Naive thymus-derived CD8-positive, alpha-beta T cell (primary cell): Measurements from ENCODE around the gene GPX4. TPM values are rescaled to one million over a fixed set of nuclear protein-coding genes. Genes with fewer than 3 reads are reported as not detected.
"Not testable (repeated sequence)": the region's sequence is repeated elsewhere in the genome, so short reads cannot be mapped to it uniquely, and the experiment has no call there.

Source experiments
- ATAC-seq, 2 donors: fragments of 150-1000 bp; cut with Tn5 transposase in 1 of 2; sonication (Bioruptor Pico), chemical (Tn5 transposase) in 1 of 2; 1 replicate in 1 of 2; 2 replicates in 1 of 2; pipeline ENCODE4 v1.10.0; 2021; ENCODE audit warnings: mild to moderate bottlenecking in 2 of 2, moderate library complexity in 2 of 2
- POLR2A ChIA-PET: fragments of 350-600 bp; sonication (Branson Sonifier 250); formaldehyde crosslinking; loops from one replicate; lab custom pipeline; 2021; ENCODE audit warnings: antibody characterized with exemption; lab: Charles Lee
- DNase-seq, 10 donors: peaks; one replicate each; pipeline versions ENCODE4 v3.0.0 to v3.0.0-alpha.2; 2020 to 2022
- H3K27ac Mint-ChIP-seq, 10 donors: one replicate each; pipeline ENCODE4 v1.8.0; 2020 to 2022; ENCODE audit warnings: mild to moderate bottlenecking in 10 of 10, mixed read lengths in 10 of 10, moderate library complexity in 4 of 10, inconsistent platforms in 1 of 10
- H3K27me3 Mint-ChIP-seq, 5 donors: one replicate each; pipeline ENCODE4 v1.8.0; 2021 to 2022; ENCODE audit warnings: mixed read lengths in 5 of 5
- H3K36me3 Mint-ChIP-seq, 3 donors: one replicate each; pipeline ENCODE4 v1.8.0; 2020 to 2022; ENCODE audit warnings: mixed read lengths in 3 of 3, mild to moderate bottlenecking in 2 of 3, inconsistent platforms in 1 of 3
- H3K4me1 Mint-ChIP-seq, 4 donors: one replicate each; pipeline ENCODE4 v1.8.0; 2021 to 2022; ENCODE audit warnings: mixed read lengths in 4 of 4
- H3K4me3 Mint-ChIP-seq, 10 donors: one replicate each; pipeline ENCODE4 v1.8.0; 2020 to 2022; ENCODE audit warnings: mild to moderate bottlenecking in 10 of 10, mixed read lengths in 10 of 10, moderate library complexity in 6 of 10, inconsistent platforms in 1 of 10
- H3K9me3 Mint-ChIP-seq, 9 donors: one replicate each; pipeline ENCODE4 v1.8.0; 2020 to 2022; ENCODE audit warnings: mixed read lengths in 9 of 9, mild to moderate bottlenecking in 3 of 9, inconsistent platforms in 1 of 9, moderate library complexity in 1 of 9
- polyA plus RNA-seq, 3 donors: library from polyadenylated mRNA; unstranded; fragments of 300-500 nt; fragmentation: Illumina TruSeq; gene quantifications; one replicate each; pipeline ENCODE4 v1.2.3, GENCODE V29; 2021
- total RNA-seq, 8 experiments: library from RNA in 2 of 8; stranded (reverse) in 2 of 8; gene quantifications; one replicate each; pipeline ENCODE4 v1.2.3 and lab custom pipeline; 2021 to 2026

The GPX4 gene
- total and polyA plus RNA-seq, 5 experiments from 2014 or later = 207 to 465 (median 370) TPM

- Mint-ChIP-seq H3K4me1 (peaks cover 0 to 7% (median 1%) of the 10 kb centered on the region in 4 donors), H3K27me3 (no peaks in the 10 kb centered on the region), H3K27ac (no peak overlapping the region), H3K4me3 (no peak overlapping the region), H3K36me3 (peaks cover 0 to 12% (median 0%) of the 10 kb centered on the region in 3 donors), H3K9me3 (no peaks in the 10 kb centered on the region)
- POLR2A ChIA-PET = interaction anchor here (0.6 to 3.8 kb wide), 13 partner anchors 9 to 157 kb away, joined by 3 to 31 read pairs (median 4); partner anchors contain the start of genes ARHGAP45, ATP5F1D, CIRBP and GPX4
- no peak for ATAC-seq
- no peak for DNase-seq
Observed at GRCh38 chr19:1112268-1113029, 8.7 kb downstream of the GPX4 start.

GRCh38 chr19:1113030-1113985 is 9.5 kb downstream of the GPX4 start:
- H3K4me1 Mint-ChIP-seq = peaks cover 0 to 7% (median 1%) of the 10 kb centered on the region in 4 donors
- H3K9me3 Mint-ChIP-seq = no peaks in the 10 kb centered on the region
- H3K36me3 Mint-ChIP-seq = peaks cover 0 to 20% (median 0%) of the 10 kb centered on the region in 3 donors
- no peaks in the 10 kb centered on the region for H3K27me3 Mint-ChIP-seq
- H3K27ac Mint-ChIP-seq = peak overlapping the region in 5 of 10 donors; percentile 29 to 82 (median 69)
- POLR2A ChIA-PET = interaction anchor here (0.5 to 3.8 kb wide), 17 partner anchors 9 to 250 kb away, joined by 3 to 31 read pairs (median 4); partner anchors contain the start of genes ARHGAP45, ATP5F1D, CIRBP and GPX4
- DNase-seq (peak; percentile 79 to 94 (median 87)), ATAC-seq (peak; percentile 90 to 95)
- peak overlapping the region in 3 of 10 donors; percentile 4 to 30 (median 19) for H3K4me3 Mint-ChIP-seq

GRCh38 chr19:1113986-1114483 is 10.2 kb downstream of the GPX4 start:
- H3K27ac Mint-ChIP-seq = no peak overlapping the region
- DNase-seq (no peak), ATAC-seq (no peak)
- H3K9me3 Mint-ChIP-seq = no peaks in the 10 kb centered on the region
- H3K4me3 Mint-ChIP-seq = no peak overlapping the region
- H3K36me3 Mint-ChIP-seq = peaks cover 0 to 27% (median 0%) of the 10 kb centered on the region in 3 donors
- H3K4me1 Mint-ChIP-seq = peaks cover 0 to 7% (median 1%) of the 10 kb centered on the region in 4 donors
- H3K27me3 Mint-ChIP-seq = no peaks in the 10 kb centered on the region
- POLR2A ChIA-PET = interaction anchor here (0.5 to 3.8 kb wide), 12 partner anchors 10 to 250 kb away, joined by 3 to 31 read pairs (median 4); partner anchors contain the start of genes ARHGAP45, ATP5F1D and GPX4

- DNase-seq, ATAC-seq, H3K4me3 Mint-ChIP-seq, H3K27me3 Mint-ChIP-seq, H3K9me3 Mint-ChIP-seq, H3K4me1 Mint-ChIP-seq: not testable (repeated sequence)
- H3K36me3 Mint-ChIP-seq = peaks cover 0 to 28% (median 0%) of the 10 kb centered on the region in 3 donors
- POLR2A ChIA-PET = interaction anchor here (3.8 kb wide), 1 partner anchor 79 kb away, joined by 31 read pairs; no protein-coding TSS in a partner anchor
- peak overlapping the region in 2 of 10 donors; percentile 29 to 53 for H3K27ac Mint-ChIP-seq
Observed at GRCh38 chr19:1114728-1115127, 10.9 kb downstream of the GPX4 start.

GRCh38 chr19:1115646-1116420 is 12.0 kb downstream of the GPX4 start:
- no peak for ATAC-seq
- Mint-ChIP-seq H3K27ac (no peak overlapping the region), H3K27me3 (no peaks in the 10 kb centered on the region), H3K36me3 (peaks cover 0 to 31% (median 0%) of the 10 kb centered on the region in 3 donors), H3K4me1 (peaks cover 0 to 7% (median 1%) of the 10 kb centered on the region in 4 donors), H3K4me3 (no peak overlapping the region), H3K9me3 (no peaks in the 10 kb centered on the region)
- no peak for DNase-seq
- POLR2A ChIA-PET = interaction anchor here (0.5 kb wide), 1 partner anchor 66 kb away, joined by 3 read pairs; no protein-coding TSS in a partner anchor

GRCh38 chr19:1116726-1117581 is 13.2 kb downstream of the GPX4 start:
- Mint-ChIP-seq H3K4me1 (peaks cover 0 to 7% (median 1%) of the 10 kb centered on the region in 4 donors), H3K27ac (no peak overlapping the region), H3K36me3 (peaks cover 0 to 40% (median 0%) of the 10 kb centered on the region in 3 donors), H3K4me3 (no peak overlapping the region), H3K27me3 (no peaks in the 10 kb centered on the region), H3K9me3 (no peaks in the 10 kb centered on the region)
- no peak for DNase-seq
- ATAC-seq = no peak
- POLR2A ChIA-PET = interaction anchor here (0.6 kb wide), 2 partner anchors 8 to 83 kb away, joined by 3 read pairs; no protein-coding TSS in a partner anchor

GRCh38 chr19:1117654-1118053 is 13.9 kb downstream of the GPX4 start:
- Mint-ChIP-seq H3K4me1 (peaks cover 0 to 7% (median 1%) of the 10 kb centered on the region in 4 donors), H3K9me3 (no peaks in the 10 kb centered on the region), H3K4me3 (no peak overlapping the region), H3K27ac (peak overlapping the region in 1 of 10 donors; percentile 68), H3K36me3 (peaks cover 0 to 39% (median 0%) of the 10 kb centered on the region in 3 donors), H3K27me3 (no peaks in the 10 kb centered on the region)
- ATAC-seq (no peak), DNase-seq (no peak)
- POLR2A ChIA-PET = interaction anchor here (1.2 kb wide), 1 partner anchor 13 kb away, joined by 4 read pairs; no protein-coding TSS in a partner anchor

GRCh38 chr19:1118999-1119398 is 15.2 kb downstream of the GPX4 start:
- H3K36me3 Mint-ChIP-seq = peaks cover 0 to 41% (median 0%) of the 10 kb centered on the region in 3 donors
- peaks cover 0 to 2% (median 0%) of the 10 kb centered on the region in 4 donors for H3K4me1 Mint-ChIP-seq
- ATAC-seq = no peak
- peak overlapping the region in 1 of 10 donors; percentile 15 for H3K27ac Mint-ChIP-seq
- POLR2A ChIA-PET = no interaction called here
- no peaks in the 10 kb centered on the region for H3K9me3 Mint-ChIP-seq
- no peaks in the 10 kb centered on the region for H3K27me3 Mint-ChIP-seq
- no peak for DNase-seq
- H3K4me3 Mint-ChIP-seq = no peak overlapping the region

- POLR2A ChIA-PET = no interaction called here
Observed at GRCh38 chr19:1119475-1120217, 15.9 kb downstream of the GPX4 start.

GRCh38 chr19:1121395-1121794 is 17.6 kb downstream of the GPX4 start:
- Mint-ChIP-seq H3K4me1 (peaks cover 0 to 5% (median 1%) of the 10 kb centered on the region in 4 donors), H3K4me3 (no peak overlapping the region), H3K27me3 (no peaks in the 10 kb centered on the region), H3K36me3 (peaks cover 0 to 52% (median 3%) of the 10 kb centered on the region in 3 donors), H3K9me3 (no peaks in the 10 kb centered on the region), H3K27ac (peak overlapping the region in 2 of 10 donors; percentile 44 to 56)
- ATAC-seq (no peak), DNase-seq (no peak)
- POLR2A ChIA-PET = no interaction called here

More at GRCh38 chr19:1119475-1120217, 15.9 kb downstream of the GPX4 start:
- peaks cover 0 to 2% (median 0%) of the 10 kb centered on the region in 4 donors for H3K4me1 Mint-ChIP-seq
- H3K36me3 Mint-ChIP-seq = peaks cover 0 to 43% (median 0%) of the 10 kb centered on the region in 3 donors
- no peaks in the 10 kb centered on the region for H3K9me3 Mint-ChIP-seq
- DNase-seq = no peak
- no peak overlapping the region for H3K27ac Mint-ChIP-seq
- H3K4me3 Mint-ChIP-seq = no peak overlapping the region
- no peak for ATAC-seq
- H3K27me3 Mint-ChIP-seq = no peaks in the 10 kb centered on the region
